MM.1S (cell line): ENCODE measurements around the gene PRSS36.
"Not testable (repeated sequence)": the region's sequence is repeated elsewhere in the genome, so short reads cannot be mapped to it uniquely, and the experiment has no call there.

Experiments used
- DNase-seq: peaks from one replicate; pipeline ENCODE4 v3.0.0-alpha.2; 2015
- H2AFZ ChIP-seq: fragments of 300-600 bp; sonication (generic); 2 replicates; pipeline ENCODE4 v1.6.0; 2016; ENCODE audit warnings: antibody characterized with exemption, low read length
- H3F3A ChIP-seq: fragments of 300-600 bp; sonication (generic); 2 replicates; pipeline ENCODE4 v1.6.1; 2016; ENCODE audit warnings: mild to moderate bottlenecking, antibody characterized with exemption, low read length, moderate library complexity, mixed read lengths; ENCODE audit not compliant: insufficient read depth
- H3K27ac ChIP-seq: fragments of 300-600 bp; sonication (generic); 2 replicates; pipeline ENCODE4 v1.5.1; 2016; ENCODE audit warnings: mild to moderate bottlenecking, low read length
- H3K27me3 ChIP-seq: fragments of 300-600 bp; sonication (generic); replicated peaks from 2 replicates; pipeline ENCODE4 v1.6.0; 2016; ENCODE audit warnings: low read length; ENCODE audit not compliant: insufficient read depth
- H3K36me3 ChIP-seq: fragments of 300-600 bp; sonication (generic); replicated peaks from 2 replicates; pipeline ENCODE4 v1.6.1; 2016; ENCODE audit warnings: mild to moderate bottlenecking, low read length, mixed read lengths; ENCODE audit not compliant: insufficient read depth
- H3K4me1 ChIP-seq: fragments of 300-600 bp; sonication (generic); 2 replicates; pipeline ENCODE4 v1.6.1; 2016; ENCODE audit warnings: low read length, mixed read lengths
- H3K4me2 ChIP-seq: fragments of 300-600 bp; sonication (generic); 2 replicates; pipeline ENCODE4 v1.6.0; 2016; ENCODE audit warnings: low read depth, low read length
- H3K4me3 ChIP-seq: fragments of 300-600 bp; sonication (generic); 2 replicates; pipeline ENCODE4 v1.5.1; 2016; ENCODE audit warnings: low read length, mixed read lengths
- H3K79me2 ChIP-seq: fragments of 300-600 bp; sonication (generic); 2 replicates; pipeline ENCODE4 v1.6.1; 2016; ENCODE audit warnings: mixed run types, low read length, mixed read lengths
- H3K9ac ChIP-seq: fragments of 300-600 bp; sonication (generic); 2 replicates; pipeline ENCODE4 v1.6.1; 2016; ENCODE audit warnings: low read length, mixed read lengths
- H3K9me2 ChIP-seq: fragments of 300-600 bp; sonication (generic); replicated peaks from 2 replicates; pipeline ENCODE4 v1.6.1; 2016; ENCODE audit warnings: mild to moderate bottlenecking, low read length, mixed read lengths; ENCODE audit not compliant: insufficient read depth
- H3K9me3 ChIP-seq: fragments of 300-600 bp; sonication (generic); replicated peaks from 2 replicates; pipeline ENCODE4 v1.6.1; 2016; ENCODE audit warnings: mild to moderate bottlenecking, low read length, mixed read lengths; ENCODE audit not compliant: insufficient read depth
- H4K20me1 ChIP-seq: fragments of 300-600 bp; sonication (generic); 2 replicates; pipeline ENCODE4 v1.6.1; 2016; ENCODE audit warnings: mild to moderate bottlenecking, low read length, moderate library complexity, mixed read lengths; ENCODE audit not compliant: insufficient read depth
- CTCF ChIP-seq: fragments of 300-600 bp; sonication (generic); IDR thresholded peaks from 2 replicates; pipeline ENCODE4 v1.5.1; 2016; ENCODE audit warnings: antibody characterized with exemption, low read length, mixed read lengths
- EZH2 ChIP-seq: fragments of 300-600 bp; sonication (generic); optimal IDR thresholded peaks from 2 replicates; pipeline ENCODE3; 2017; ENCODE audit warnings: low read depth, mild to moderate bottlenecking, antibody characterized with exemption, low read length, mixed read lengths
- EZH2phosphoT487 ChIP-seq: fragments of 300-600 bp; sonication (generic); IDR thresholded peaks from 2 replicates; pipeline ENCODE4 v1.6.1; 2018; ENCODE audit warnings: antibody characterized with exemption, low read length

The PRSS36 gene

GRCh38 chr16:31167315-31167714, 17.4 kb upstream of the PRSS36 start:
- H4K20me1 ChIP-seq = no peaks in the 10 kb centered on the region
- H3K27me3 ChIP-seq = peaks cover 40% of the 10 kb centered on the region
- no peak overlapping the region for H3K9ac ChIP-seq
- no peak overlapping the region for H2AFZ ChIP-seq
- H3K9me2 ChIP-seq = no peaks in the 10 kb centered on the region
- no peak overlapping the region for H3K4me2 ChIP-seq
- no peaks in the 10 kb centered on the region for H3K4me1 ChIP-seq
- TF ChIP-seq EZH2 = no peak
- no peaks in the 10 kb centered on the region for H3K36me3 ChIP-seq
- no peak for DNase-seq
- no peak overlapping the region for H3K27ac ChIP-seq
- H3F3A ChIP-seq = no peaks in the 10 kb centered on the region
- no peaks in the 10 kb centered on the region for H3K79me2 ChIP-seq
- no peaks in the 10 kb centered on the region for H3K9me3 ChIP-seq
- no peak overlapping the region for H3K4me3 ChIP-seq

GRCh38 chr16:31157136-31157535, 7.3 kb upstream of the PRSS36 start:
- no peak overlapping the region for H3K27ac ChIP-seq
- no peak overlapping the region for H2AFZ ChIP-seq
- H3K4me2 ChIP-seq = no peak overlapping the region
- peaks cover 49% of the 10 kb centered on the region for H3K27me3 ChIP-seq
- H3K79me2 ChIP-seq = no peaks in the 10 kb centered on the region
- no peaks in the 10 kb centered on the region for H3K4me1 ChIP-seq
- no peak overlapping the region for H3K9ac ChIP-seq
- no peaks in the 10 kb centered on the region for H3K36me3 ChIP-seq
- no peak overlapping the region for H3K4me3 ChIP-seq
- no peaks in the 10 kb centered on the region for H4K20me1 ChIP-seq
- H3K9me3 ChIP-seq = no peaks in the 10 kb centered on the region
- H3F3A ChIP-seq = no peaks in the 10 kb centered on the region
- H3K9me2 ChIP-seq = no peaks in the 10 kb centered on the region
- no peak for DNase-seq
- TF ChIP-seq EZH2 (no peak), EZH2phosphoT487 (no peak), CTCF (no peak)

- not testable (repeated sequence) for H3K79me2 ChIP-seq, H3K9ac ChIP-seq, H3K36me3 ChIP-seq, H3K9me3 ChIP-seq, H4K20me1 ChIP-seq, H3K4me3 ChIP-seq, H3K27ac ChIP-seq, H3K4me1 ChIP-seq, H2AFZ ChIP-seq, H3F3A ChIP-seq, H3K4me2 ChIP-seq, DNase-seq, H3K9me2 ChIP-seq
- peaks cover 54% of the 10 kb centered on the region for H3K27me3 ChIP-seq
Observed at GRCh38 chr16:31150976-31151375, 1.1 kb upstream of the PRSS36 start.

- Histone ChIP-seq H3K9me3 (no peaks in the 10 kb centered on the region), H3K9me2 (no peaks in the 10 kb centered on the region), H3K79me2 (no peaks in the 10 kb centered on the region), H3K27ac (no peak overlapping the region), H3K27me3 (peaks cover 49% of the 10 kb centered on the region), H3K4me3 (no peak overlapping the region), H3K4me2 (no peak overlapping the region), H3K9ac (no peak overlapping the region), H3K36me3 (no peaks in the 10 kb centered on the region), H4K20me1 (no peaks in the 10 kb centered on the region), H2AFZ (no peak overlapping the region), H3K4me1 (no peaks in the 10 kb centered on the region), H3F3A (no peaks in the 10 kb centered on the region)
- TF ChIP-seq CTCF = no peak
- TF ChIP-seq EZH2phosphoT487 = no peak
- TF ChIP-seq EZH2 = no peak
- no peak for DNase-seq
Observed at GRCh38 chr16:31149332-31149731, 534 bp downstream of the PRSS36 start.
